Muscle of leg (tissue), 11 donors: Measurements from ENCODE around the gene EPHA1. TPM values are rescaled to one million over a fixed set of nuclear protein-coding genes. Genes with fewer than 3 reads are reported as not detected.
A peak's percentile ranks its signal among the peaks of the same experiment; 100 is the strongest.
"Not testable (repeated sequence)": the region's sequence is repeated elsewhere in the genome, so short reads cannot be mapped to it uniquely, and the experiment has no call there.

Experiments
- DNase-seq: peaks from one replicate; pipeline ENCODE4 v3.0.0; 2013
- H3K27ac ChIP-seq: one replicate; pipeline ENCODE4 v1.5.1; 2013; ENCODE audit warnings: mild to moderate bottlenecking, low read length, control low read depth
- H3K27me3 ChIP-seq: one replicate; pipeline ENCODE4 v1.6.1; 2013; ENCODE audit warnings: low read length; ENCODE audit not compliant: control insufficient read depth, insufficient read depth
- H3K36me3 ChIP-seq: one replicate; pipeline ENCODE4 v1.6.1; 2013; ENCODE audit warnings: low read length; ENCODE audit not compliant: control insufficient read depth, insufficient read depth
- H3K4me1 ChIP-seq: one replicate; pipeline ENCODE4 v1.6.1; 2013; ENCODE audit warnings: low read length; ENCODE audit not compliant: control insufficient read depth, insufficient read depth
- H3K4me3 ChIP-seq: one replicate; pipeline ENCODE4 v1.5.1; 2013; ENCODE audit warnings: low read length, control low read depth
- H3K9me3 ChIP-seq: replicated peaks from 2 replicates; pipeline ENCODE4 v1.6.1; 2013; ENCODE audit warnings: low read depth, low read length; ENCODE audit not compliant: control insufficient read depth
- WGBS: methylation state at CpG from one replicate; pipeline ENCODE4 v1.1.5; 2013; ENCODE audit warnings: missing lambda C conversion rate; ENCODE audit not compliant: insufficient coverage; 5-methylcytosine and 5-hydroxymethylcytosine counted together
- polyA plus RNA-seq, 8 donors: library from polyadenylated mRNA; unstranded; fragments of 120-200 nt; gene quantifications; one replicate each; pipeline versions ENCODE4 v1.2.1 to v1.2.3, GENCODE V29; 2013; ENCODE audit warnings: inconsistent platforms in 1 of 8, low replicate concordance in 1 of 8; ENCODE audit not compliant: insufficient read length in 8 of 8, insufficient read depth in 1 of 8
- total RNA-seq: library from RNA; stranded (reverse); fragments of 120-200 nt; gene quantifications from one replicate; pipeline ENCODE4 v1.2.4, GENCODE V29; 2013

EPHA1 gene
- total and polyA plus RNA-seq, 9 donors: 2.1 to 6.1 (median 4.4) TPM; not detected in 1

DNA sequence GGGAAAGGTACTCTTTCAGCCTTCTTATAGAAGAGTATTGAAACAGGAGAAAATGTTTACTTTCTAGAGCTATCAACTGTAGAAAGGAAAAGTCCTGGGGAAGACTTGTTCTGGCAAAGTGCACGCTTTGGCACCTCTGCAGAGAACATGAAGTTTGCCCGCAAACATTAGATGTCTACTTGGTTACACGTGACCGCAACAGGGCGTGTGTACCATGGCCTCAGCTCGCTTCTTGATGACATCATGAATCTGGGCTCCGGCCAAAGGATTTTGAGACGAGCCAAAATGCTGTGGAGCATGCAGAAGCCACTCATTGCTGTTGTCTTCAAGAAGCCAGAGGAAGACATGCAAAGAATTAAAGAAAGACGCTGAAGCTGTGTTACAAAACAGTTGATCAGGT is 26.0 kb upstream of the EPHA1 start:
- H3K4me3 ChIP-seq: no peak overlapping the region
- DNase-seq: peak; percentile 65
- H3K27ac ChIP-seq: no peak overlapping the region
- no peaks in the 10 kb centered on the region for H3K27me3 ChIP-seq
- H3K36me3 ChIP-seq: no peaks in the 10 kb centered on the region
- no peaks in the 10 kb centered on the region for H3K4me1 ChIP-seq
- 55% methylated on average over 9 of the region's 9 CpGs for WGBS
- no peaks in the 10 kb centered on the region for H3K9me3 ChIP-seq

DNA sequence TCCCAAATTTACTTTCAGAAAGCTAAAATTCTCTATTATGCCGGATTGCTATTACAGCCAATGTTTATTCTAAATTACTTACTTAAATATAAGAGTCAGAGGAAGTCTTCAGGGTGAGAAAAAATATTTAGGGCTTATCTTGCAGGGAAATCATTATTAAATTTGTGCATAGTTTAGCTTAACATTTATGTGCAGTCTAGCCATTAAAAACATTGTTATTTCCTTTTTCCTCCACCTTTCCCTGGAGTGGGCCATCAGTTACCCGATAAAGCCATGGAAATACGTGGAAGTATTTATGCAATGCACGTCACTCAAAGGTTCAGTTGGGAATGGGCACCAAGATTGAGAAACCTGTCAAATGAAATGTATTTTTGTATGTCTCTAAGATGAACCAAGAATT is 25.1 kb upstream of the EPHA1 start:
- no peaks in the 10 kb centered on the region for H3K27me3 ChIP-seq
- no peak overlapping the region for H3K4me3 ChIP-seq
- no peaks in the 10 kb centered on the region for H3K4me1 ChIP-seq
- H3K36me3 ChIP-seq: no peaks in the 10 kb centered on the region
- no peaks in the 10 kb centered on the region for H3K9me3 ChIP-seq
- DNase-seq: no peak
- no peak overlapping the region for H3K27ac ChIP-seq
- 60% methylated on average over 2 of the region's 4 CpGs for WGBS

DNA sequence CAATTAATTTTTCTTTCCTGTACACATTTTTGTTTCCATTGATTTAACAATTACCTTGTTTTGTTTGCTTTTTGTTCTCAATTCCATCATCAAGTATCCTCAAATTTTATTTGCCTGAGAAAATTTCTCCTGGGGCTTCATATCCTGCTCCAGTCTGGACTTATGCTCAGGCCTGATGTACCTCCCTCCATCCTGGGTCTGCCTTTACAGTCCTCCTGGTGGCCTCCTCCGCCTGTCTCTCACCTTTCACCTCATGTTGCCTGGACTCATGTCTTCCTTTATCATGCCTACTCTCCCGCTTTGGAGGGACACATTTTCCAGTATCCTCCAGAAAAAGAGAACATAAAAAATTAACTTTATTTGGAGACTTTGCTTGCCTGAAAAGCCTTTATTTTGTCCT is 22.5 kb upstream of the EPHA1 start:
- no peak for DNase-seq
- Histone ChIP-seq H3K9me3 (no peaks in the 10 kb centered on the region), H3K4me3 (no peak overlapping the region), H3K4me1 (no peaks in the 10 kb centered on the region), H3K36me3 (no peaks in the 10 kb centered on the region), H3K27me3 (no peaks in the 10 kb centered on the region), H3K27ac (no peak overlapping the region)
- no CpG with 5 or more reads among the region's 2 CpGs for WGBS

- Histone ChIP-seq H3K4me1 (no peaks in the 10 kb centered on the region), H3K36me3 (no peaks in the 10 kb centered on the region), H3K4me3 (no peak overlapping the region), H3K27me3 (no peaks in the 10 kb centered on the region), H3K9me3 (no peaks in the 10 kb centered on the region), H3K27ac (no peak overlapping the region)
- WGBS: 100% methylated on average over 3 of the region's 10 CpGs
- no peak for DNase-seq
Measured at GRCh38 chr7:143429770-143430698, 21.4 kb upstream of the EPHA1 start.

- Histone ChIP-seq H3K27ac (no peak overlapping the region), H3K4me3 (no peak overlapping the region), H3K36me3 (no peaks in the 10 kb centered on the region), H3K4me1 (peaks cover 5% of the 10 kb centered on the region), H3K27me3 (no peaks in the 10 kb centered on the region), H3K9me3 (no peaks in the 10 kb centered on the region)
- no peak for DNase-seq
- 60% methylated on average over 1 of the region's 2 CpGs for WGBS
Measured at GRCh38 chr7:143426479-143427142, 18.0 kb upstream of the EPHA1 start.

DNA sequence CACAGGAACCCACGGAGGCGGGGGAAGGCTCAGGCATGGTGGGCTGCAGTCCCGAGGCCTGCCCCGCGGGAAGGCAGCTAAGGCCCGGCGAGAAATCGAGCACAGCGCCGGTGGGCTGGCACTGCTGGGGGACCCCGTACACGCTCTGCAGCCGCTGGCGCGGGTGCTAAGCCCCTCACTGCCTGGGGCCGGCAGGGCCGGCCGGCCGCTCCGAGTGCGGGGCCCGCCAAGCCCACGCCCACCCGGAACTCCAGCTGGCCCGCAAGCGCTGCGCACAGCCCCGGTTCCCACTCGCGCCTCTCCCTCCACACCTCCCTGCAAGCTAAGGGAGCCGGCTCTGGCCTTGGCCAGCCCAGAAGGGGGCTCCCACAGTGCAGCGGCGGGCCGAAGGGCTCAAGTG is 15.8 kb upstream of the EPHA1 start:
- H3K4me3 ChIP-seq, H3K9me3 ChIP-seq, H3K27ac ChIP-seq, DNase-seq, H3K4me1 ChIP-seq, H3K27me3 ChIP-seq, H3K36me3 ChIP-seq: not testable (repeated sequence)
- WGBS: 94% methylated on average over 21 of the region's 34 CpGs

DNA sequence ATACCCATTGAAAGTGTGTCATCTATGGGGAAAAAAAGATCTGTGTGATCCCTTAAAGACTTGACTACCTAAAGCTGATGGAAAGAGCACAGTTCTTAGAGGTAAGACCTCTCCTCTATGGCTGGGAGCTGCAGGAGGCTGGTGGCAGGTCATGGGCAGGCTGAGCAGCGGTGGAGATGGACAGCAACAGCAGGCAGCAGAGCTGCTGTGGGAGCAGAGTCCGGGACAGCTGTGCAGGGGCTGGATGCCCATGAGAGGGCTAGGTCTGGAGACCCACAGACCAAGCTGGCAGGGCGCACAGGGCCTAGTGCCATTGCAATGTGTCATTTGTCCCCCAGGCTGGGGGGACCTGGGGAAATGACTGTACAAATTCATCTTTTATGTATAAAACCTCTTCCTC is 13.4 kb upstream of the EPHA1 start:
- peak; percentile 71 for DNase-seq
- Histone ChIP-seq H3K4me1 (peaks cover 12% of the 10 kb centered on the region), H3K4me3 (no peak overlapping the region), H3K36me3 (no peaks in the 10 kb centered on the region), H3K27ac (no peak overlapping the region), H3K9me3 (peaks cover 2% of the 10 kb centered on the region), H3K27me3 (no peaks in the 10 kb centered on the region)
- WGBS: 75% methylated on average over 1 of the region's 3 CpGs

DNA sequence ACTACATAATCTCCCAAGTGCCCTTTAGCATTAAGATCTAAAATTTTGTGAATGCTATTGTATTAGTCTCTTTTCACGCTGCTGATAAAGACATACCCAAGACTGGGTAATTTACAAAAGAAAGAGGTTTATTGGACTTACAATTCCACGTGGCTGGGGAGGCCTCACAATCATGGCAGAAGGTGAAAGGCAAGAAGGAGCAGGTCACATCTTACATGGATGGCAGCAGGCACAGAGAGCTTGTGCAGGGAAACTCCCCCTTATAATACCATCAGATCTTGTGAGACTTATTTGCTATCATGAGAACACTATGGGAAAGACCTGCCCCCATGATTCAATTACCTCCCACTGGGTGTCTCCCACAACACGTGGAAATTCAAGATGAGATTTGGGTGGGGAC is 12.0 kb upstream of the EPHA1 start:
- not testable (repeated sequence) for H3K27me3 ChIP-seq, H3K4me3 ChIP-seq, H3K36me3 ChIP-seq, H3K9me3 ChIP-seq, H3K27ac ChIP-seq, DNase-seq
- WGBS: no CpG with 5 or more reads among the region's 3 CpGs
- H3K4me1 ChIP-seq: peaks cover 12% of the 10 kb centered on the region

DNA sequence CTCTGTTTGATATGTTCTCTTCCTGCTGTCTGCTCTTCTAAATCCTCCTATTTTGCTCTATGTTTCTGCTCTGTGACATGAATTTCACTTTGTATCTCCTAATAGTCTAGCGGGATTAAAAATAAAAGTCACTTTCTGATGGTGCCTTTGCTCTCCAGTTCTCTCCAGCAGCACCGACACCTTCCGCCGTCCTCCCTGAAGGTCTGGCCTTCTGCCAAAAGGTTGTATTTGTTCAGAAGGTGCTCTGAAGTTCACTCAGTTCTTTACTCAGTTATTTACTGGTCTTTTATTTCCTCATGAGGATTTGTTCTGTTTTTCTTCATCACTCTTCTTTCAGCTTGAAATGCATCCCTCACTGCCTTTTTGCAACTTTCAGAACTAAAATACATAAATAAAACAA is 11.2 kb upstream of the EPHA1 start:
- Histone ChIP-seq H3K9me3 (peaks cover 2% of the 10 kb centered on the region), H3K36me3 (no peaks in the 10 kb centered on the region), H3K4me1 (peaks cover 12% of the 10 kb centered on the region), H3K27ac (no peak overlapping the region), H3K4me3 (no peak overlapping the region), H3K27me3 (no peaks in the 10 kb centered on the region)
- 83% methylated on average over 1 of the region's 4 CpGs for WGBS
- no peak for DNase-seq

GRCh38 chr7:143418681-143419458 is 10.2 kb upstream of the EPHA1 start:
- H3K27ac ChIP-seq: no peak overlapping the region
- H3K27me3 ChIP-seq: no peaks in the 10 kb centered on the region
- 77% methylated on average over 7 of the region's 11 CpGs for WGBS
- H3K4me3 ChIP-seq: no peak overlapping the region
- peaks cover 12% of the 10 kb centered on the region for H3K4me1 ChIP-seq
- H3K9me3 ChIP-seq: peaks cover 2% of the 10 kb centered on the region
- no peaks in the 10 kb centered on the region for H3K36me3 ChIP-seq
- no peak for DNase-seq
